Measurements from ENCODE around the gene PHYHIPL. TPM values are rescaled to one million over a fixed set of nuclear protein-coding genes. Genes with fewer than 3 reads are reported as not detected.

PHYHIPL gene
- total RNA-seq, 1 donor from 2014 or later: not detected

DNA sequence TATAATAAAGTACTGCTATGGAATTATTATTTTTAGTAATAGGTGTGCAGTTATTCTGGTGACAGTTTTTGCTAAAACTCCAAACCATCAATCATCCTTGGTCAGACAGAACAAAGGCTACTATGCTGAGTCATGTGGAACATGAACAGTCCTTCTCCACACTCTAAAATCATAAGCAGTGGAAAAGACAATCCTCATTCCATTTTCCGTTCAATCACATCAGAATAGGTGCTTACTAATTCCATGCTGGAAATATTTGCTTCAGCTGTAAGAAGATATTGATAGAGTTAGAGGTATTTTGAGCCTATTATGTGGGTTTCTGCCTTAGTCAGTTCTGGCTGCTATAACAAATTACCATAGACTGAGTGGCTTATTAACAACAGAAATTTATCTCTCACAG lies 103.0 kb downstream of the PHYHIPL start:
- ATAC-seq (no peak), DNase-seq (ENCODE audit: missing footprints) (no peak)
- intact Hi-C loops (cut with DNase I): no loop called here

DNA sequence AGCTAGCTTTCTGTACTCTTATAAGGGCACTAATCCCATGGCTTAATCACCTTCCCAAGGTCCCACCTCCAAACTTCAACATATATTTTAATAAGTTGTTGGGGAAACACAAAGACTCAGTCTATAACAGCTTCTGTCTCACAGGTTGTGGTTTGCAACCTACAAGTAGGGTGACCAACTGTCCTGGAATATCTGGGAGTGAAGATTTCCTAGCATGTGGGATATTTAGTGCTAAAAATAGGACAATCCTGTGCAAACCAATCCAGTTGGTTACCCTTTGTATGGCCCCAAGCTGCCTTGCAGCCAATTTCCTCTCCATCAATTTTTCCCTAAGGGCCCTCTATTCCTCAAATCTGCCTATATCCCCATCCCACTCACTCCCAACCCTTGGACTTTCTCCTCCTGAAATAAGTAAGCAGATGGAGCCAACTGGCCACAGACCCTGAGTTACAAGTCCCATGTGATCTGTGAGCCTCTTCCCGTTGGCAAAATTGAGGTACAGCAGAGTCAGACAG lies 103.6 kb downstream of the PHYHIPL start:
- DNase-seq (ENCODE audit: missing footprints): no peak
- no peak for ATAC-seq
- intact Hi-C loops (cut with DNase I): no loop called here

DNA sequence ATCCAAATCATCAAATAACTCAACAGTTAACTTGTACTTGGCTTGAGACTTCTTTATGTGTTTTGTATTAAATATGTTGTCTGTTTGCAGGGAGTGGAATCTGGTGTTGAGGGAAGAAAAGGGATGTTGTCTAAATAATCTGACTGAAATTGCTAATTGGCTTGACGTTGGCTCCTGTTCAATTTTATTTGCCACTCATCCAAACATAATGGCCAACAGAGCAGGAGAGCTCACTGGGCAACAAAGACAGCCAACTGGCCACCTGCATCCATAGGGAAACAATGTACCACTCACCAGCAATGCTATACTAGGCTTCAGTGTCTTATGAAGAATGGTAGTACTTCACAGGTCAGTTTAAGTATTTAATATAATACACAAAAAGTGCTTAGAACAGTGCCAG lies 105.4 kb downstream of the PHYHIPL start:
- DNase-seq (ENCODE audit: missing footprints): no peak
- no peak for ATAC-seq
- intact Hi-C loops (cut with DNase I): no loop called here

DNA sequence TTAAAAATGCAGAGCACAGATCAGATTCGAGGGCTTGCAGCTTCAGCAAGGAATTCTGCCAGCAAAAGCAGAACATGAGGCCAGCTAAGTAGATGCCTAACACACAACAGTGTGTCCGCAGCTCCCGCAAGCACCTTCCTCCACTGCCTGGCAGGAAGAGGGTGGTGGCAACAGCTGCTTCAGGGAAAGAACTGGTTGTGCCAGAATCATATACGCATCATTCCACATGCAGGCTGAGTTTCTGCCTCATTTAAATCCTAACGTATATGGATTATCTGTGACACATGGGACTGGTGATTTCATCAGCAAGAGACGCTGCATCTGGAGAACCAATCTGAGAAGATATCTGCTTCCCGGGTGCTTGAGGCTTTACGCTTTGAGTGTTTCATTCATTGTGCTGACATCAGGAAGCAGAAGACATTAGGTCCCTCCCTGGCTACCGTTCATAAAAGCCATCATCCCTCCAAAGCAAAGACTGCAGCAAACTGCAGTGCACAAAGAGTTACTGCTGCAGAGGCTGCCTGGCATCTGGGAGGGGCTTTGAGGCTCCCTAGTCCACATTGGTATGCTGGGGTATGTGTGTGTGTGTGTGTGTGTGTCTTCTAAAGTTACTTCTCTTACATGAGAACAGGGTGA lies 107.1 kb downstream of the PHYHIPL start:
- no peak for DNase-seq (ENCODE audit: missing footprints)
- intact Hi-C loops (cut with DNase I): no loop called here
- no peak for ATAC-seq

DNA sequence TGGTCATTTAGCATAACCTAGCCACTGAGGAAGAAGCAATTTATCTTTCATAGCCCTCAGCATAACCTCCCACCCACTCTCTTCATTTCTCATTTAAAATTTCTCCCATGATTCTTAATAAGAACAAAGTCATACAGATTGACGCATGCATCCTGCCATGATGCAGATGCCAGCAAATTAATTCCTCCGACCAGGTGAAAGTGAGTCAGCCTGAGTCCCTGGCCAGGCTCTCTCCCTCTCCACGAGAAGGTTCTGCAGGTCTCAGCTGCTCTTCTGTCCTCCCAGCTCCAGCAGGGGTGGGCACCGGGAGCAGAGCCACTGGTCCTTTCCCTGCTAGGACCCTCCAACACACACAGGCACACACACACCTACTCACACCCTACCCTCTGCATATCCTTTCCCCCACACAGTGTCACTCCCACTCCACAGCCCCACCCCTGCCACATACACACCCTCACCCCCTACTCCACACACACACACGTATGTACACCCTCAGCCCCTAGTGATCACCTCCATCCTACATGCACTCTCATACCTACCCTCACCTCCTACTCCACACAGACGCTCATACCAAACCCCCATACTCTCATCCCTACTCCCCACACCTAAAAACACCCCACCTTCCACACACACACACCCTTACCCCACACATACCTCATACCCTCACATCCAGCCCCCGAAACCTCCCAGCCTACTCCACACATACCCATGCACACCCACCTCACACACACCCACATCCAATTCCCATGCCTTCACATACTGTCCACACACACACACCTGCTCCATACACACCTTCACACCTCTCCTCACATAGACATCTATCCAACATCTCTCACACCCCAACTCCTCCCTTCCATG lies 107.9 kb downstream of the PHYHIPL start:
- intact Hi-C loops (cut with DNase I): no loop called here
- DNase-seq (ENCODE audit: missing footprints): no peak
- ATAC-seq: no peak

DNA sequence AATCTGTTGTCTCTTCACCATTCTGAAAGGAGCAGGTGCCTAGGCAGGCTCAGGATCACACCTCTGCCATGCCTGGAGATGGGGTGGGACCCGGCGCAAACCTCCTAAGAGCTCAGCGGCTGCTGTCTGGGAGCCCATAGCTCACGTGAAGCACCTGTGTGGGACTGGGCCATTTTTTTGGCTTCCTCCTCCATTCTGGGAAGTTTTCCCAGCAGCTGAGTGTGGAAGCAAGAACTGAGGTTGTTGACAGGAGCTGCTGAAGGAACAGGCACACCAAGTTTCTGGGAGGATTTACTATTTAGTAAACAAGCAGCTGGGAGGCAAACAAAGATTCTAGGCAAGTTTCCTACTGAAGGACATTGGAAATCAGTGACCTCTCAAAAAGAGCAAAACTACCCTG lies 108.6 kb downstream of the PHYHIPL start:
- intact Hi-C loops (cut with DNase I): no loop called here
- no peak for ATAC-seq
- no peak for DNase-seq (ENCODE audit: missing footprints)

DNA sequence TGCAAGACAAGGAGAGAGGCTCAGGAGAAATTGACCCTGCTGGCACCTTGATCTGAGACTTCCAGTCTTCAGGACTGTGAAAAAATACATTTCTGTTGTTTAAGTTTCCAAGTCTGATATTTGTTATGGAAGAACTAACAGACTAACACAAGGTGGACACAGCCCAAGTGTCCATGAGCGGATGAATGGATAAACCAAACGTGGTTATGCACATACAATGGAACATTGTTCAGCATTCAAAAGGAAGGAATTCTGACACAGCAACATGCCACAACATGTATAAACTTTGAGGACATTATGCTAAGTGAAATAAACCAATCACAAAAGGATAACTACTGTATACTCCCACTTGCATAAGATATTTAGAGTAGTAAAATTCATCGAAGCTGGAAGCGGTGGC lies 109.4 kb downstream of the PHYHIPL start:
- no peak for ATAC-seq
- intact Hi-C loops (cut with DNase I): no loop called here
- DNase-seq (ENCODE audit: missing footprints): no peak

DNA sequence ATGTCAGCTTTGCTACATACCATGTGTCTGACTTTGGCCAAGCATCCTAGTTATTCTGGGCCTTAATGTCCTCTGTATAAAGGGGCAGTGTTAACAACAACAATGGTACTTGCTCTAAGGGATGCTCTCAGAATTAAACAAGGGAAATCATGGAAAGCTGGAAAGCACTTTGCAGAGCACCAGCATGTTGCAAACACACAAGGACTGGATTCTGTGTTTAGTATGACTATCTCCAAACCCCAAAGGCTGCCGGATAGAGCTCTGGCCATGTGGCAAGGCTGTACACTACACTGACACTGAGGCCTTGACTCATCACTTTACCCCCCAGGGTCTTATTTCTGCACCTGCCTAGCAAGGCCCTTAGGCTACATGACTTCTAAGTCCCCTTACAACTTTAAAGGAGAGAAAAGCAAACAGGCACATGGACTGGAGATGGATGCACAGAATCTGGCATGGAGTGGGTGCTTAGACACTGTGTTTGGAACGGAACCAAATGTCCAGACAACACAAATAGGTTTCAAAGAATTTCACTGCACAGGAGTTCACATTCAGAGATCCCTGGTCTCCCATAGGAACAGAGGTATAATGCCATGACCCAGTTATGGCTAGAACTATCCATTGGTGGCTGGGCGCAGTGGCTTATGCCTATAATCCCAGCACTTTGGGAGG lies 111.3 kb downstream of the PHYHIPL start:
- DNase-seq (ENCODE audit: missing footprints) (no peak), ATAC-seq (no peak)
- intact Hi-C loops (cut with DNase I): no loop called here

DNA sequence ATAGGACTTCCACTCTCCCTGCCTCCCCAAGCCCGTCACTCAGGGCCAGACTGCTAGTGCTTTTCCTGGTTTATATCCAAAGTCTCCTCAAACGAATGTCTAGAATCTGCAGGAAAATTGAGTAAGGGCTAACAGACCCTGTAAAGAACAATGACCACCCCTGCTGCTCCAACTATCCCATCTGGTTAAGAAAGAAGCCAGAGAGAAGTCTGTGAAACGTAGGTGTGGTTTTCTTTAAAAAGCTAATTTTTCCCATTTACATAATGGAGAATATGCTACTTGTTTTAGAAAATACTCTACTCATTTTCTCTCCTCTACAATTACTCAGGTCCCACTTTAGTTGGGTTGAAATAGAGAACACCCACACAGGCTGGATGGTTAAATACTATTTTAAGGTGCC lies 113.4 kb downstream of the PHYHIPL start:
- intact Hi-C loops (cut with DNase I): no loop called here
- DNase-seq (ENCODE audit: missing footprints) (no peak), ATAC-seq (no peak)

DNA sequence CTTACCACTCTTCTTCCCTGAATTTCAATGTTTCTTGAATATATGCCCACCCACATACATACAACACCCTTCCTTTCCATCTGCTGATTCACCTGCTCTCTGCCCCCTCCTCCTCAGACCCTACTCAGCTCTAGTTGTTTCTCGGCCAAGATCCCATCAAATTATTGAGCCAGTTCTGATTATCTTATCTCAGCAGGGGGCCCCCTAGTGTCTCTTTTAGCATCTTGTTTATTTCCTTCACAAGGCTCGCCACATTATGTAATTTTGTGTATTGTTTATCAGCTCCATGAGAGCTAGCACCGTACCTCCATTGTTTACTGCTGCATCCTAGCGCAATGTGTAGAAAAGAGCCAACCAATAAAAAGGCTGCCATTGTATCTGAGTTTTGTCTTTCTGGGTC lies 114.0 kb downstream of the PHYHIPL start:
- DNase-seq (ENCODE audit: missing footprints) (no peak), ATAC-seq (no peak)
- intact Hi-C loops (cut with DNase I): no loop called here

Other genes starting within 250 kb of the PHYHIPL start
- gene FAM13C, start 185.9 kb downstream of the PHYHIPL start, total RNA-seq: 7.8 TPM